Measurements from ENCODE around the gene ASTN2.

The ASTN2 gene, protein sequence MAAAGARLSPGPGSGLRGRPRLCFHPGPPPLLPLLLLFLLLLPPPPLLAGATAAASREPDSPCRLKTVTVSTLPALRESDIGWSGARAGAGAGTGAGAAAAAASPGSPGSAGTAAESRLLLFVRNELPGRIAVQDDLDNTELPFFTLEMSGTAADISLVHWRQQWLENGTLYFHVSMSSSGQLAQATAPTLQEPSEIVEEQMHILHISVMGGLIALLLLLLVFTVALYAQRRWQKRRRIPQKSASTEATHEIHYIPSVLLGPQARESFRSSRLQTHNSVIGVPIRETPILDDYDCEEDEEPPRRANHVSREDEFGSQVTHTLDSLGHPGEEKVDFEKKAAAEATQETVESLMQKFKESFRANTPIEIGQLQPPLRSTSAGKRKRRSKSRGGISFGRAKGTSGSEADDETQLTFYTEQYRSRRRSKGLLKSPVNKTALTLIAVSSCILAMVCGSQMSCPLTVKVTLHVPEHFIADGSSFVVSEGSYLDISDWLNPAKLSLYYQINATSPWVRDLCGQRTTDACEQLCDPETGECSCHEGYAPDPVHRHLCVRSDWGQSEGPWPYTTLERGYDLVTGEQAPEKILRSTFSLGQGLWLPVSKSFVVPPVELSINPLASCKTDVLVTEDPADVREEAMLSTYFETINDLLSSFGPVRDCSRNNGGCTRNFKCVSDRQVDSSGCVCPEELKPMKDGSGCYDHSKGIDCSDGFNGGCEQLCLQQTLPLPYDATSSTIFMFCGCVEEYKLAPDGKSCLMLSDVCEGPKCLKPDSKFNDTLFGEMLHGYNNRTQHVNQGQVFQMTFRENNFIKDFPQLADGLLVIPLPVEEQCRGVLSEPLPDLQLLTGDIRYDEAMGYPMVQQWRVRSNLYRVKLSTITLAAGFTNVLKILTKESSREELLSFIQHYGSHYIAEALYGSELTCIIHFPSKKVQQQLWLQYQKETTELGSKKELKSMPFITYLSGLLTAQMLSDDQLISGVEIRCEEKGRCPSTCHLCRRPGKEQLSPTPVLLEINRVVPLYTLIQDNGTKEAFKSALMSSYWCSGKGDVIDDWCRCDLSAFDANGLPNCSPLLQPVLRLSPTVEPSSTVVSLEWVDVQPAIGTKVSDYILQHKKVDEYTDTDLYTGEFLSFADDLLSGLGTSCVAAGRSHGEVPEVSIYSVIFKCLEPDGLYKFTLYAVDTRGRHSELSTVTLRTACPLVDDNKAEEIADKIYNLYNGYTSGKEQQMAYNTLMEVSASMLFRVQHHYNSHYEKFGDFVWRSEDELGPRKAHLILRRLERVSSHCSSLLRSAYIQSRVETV (N-terminal part only)

DNA sequence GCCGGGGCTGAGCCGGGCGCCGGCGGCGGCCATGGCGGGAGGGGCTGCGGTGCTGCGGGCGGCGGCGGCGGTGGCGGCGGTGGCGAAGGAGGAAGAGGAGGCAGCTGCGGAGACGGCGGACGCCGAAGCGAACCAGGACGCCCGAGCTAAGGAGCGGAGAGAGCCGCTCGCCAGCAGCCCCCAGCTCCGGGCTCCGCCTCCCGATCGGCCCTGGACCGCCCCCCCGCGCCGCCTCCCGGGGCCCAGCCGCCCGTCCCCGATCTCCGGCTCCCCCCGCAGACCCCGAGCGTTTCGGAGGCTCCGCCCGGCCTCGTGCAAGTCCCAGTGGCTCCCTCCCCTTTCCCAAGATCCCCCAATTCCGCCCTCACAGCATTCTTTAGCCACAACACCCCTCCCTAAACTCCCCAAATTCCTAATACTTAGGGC, at the start of gene ASTN2:
ASTN2 (minus strand) TSS at position 152 of the 426 bp plus-strand sequence; CDS start at position 33, 119 bp downstream.
- no peak for DNase-seq

DNA sequence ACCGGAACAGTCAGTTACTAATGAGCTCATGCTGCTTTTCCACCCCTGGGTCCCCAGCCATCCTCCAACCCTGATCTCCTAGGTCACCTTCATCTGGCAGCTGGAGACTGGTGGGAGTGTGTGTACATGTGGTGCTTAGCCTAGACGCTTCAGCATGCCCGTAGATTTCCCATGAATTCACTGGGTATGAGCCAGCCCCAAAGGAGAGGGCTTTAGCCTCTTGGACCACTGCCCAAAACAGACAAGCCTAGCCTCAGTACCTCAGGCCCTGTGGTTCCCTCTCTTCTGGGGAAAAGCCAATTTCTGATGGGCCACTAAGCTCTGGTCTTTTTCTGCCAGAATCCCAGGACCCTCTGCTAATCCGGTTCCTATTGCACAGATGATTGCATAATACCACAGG, 48.0 kb upstream of the ASTN2 start:
- DNase-seq = no peak

DNA sequence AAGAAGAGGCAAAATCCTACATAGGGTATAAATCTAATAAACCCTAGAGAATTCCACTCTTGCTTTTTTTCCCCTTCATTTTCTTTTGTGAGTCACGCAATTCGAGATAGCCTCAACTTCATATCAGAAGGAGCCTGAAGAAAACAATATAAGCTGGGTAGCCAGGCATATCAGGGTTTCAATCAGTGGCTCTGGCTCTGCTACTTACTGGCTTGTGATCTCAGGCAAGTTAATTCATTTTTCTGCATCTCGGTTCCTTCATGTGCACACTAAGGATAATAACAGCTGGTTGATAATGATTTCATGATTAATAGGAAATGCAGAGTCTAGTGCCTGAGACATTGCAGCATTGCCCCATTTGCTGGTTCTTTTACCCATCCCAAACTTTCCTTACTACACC, 46.5 kb upstream of the ASTN2 start:
- DNase-seq = no peak

DNA sequence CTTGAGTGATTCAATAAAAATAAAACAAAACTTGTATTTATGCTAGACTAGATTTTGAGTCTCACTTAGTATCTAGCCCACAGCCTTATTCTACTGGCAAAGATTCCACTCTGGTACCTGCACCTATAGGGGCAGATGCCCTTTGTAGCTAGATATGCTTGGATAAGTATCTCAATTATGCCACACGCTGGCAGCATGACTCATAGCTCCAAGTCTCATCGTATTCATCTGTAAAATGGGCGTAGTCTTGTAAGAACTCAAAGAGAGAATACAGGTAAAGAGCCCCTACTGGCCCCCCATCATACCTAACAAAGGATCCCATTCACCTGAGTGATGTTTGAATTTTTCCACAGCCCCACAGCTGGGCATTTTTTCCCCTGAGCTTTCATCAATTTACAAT, 45.9 kb upstream of the ASTN2 start:
- DNase-seq = no peak

DNA sequence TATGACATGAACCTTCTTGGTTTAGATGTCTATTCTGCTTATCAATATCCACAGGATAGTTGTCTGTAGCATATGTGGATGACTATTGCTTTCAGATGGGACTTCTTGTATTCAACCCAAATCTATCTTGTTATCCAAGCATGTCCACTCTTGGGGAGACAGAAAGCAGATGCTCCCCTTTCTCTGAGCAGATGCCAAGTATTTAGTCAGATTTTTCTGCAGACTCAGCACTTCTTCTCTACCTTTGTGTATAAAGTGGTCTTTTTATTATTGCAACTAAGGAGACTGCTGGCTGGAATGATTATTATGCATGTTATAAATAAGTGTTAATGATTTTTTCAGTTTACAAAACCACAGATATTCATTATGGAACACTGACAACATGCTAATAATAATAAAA, 45.1 kb upstream of the ASTN2 start:
- DNase-seq = no peak

DNA sequence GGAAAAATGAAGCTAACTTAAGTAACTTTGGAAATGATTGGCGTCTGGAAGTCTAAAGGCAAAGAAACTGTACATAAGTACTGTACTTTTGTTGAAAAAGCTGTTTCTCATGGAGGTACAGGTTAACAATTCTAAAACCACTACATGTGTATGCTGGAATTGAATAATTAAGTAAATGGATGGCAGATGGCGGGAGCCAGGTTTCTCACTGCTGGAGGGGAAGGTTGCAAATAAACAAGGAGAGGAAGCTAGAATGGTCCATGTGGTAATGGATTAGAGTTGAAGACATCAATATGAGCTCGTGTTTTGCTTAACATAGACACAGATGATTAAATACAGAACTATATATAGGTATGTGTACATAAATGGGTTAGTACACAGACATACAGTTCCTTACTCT, 43.2 kb upstream of the ASTN2 start:
- no peak for DNase-seq

DNA sequence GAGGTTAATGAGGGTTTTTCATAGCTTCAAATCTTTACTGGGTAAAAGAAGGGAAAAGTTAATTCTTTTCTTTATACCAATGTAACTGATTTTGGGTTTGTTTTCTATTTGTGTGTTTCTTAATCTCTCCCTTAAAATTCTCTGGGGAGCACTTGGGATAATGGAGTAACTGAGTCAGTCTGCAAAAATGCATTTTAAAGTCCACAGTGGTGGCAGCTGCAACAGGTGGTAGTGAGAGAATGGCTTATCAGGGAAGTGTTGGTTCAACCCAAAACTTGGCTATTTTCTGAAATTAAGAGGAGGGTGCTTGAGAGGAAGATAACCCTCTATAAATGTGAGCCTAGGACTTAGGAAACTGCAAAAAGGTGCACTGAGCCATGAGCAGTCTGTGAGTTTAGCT, 39.9 kb upstream of the ASTN2 start:
- no peak for DNase-seq

DNA sequence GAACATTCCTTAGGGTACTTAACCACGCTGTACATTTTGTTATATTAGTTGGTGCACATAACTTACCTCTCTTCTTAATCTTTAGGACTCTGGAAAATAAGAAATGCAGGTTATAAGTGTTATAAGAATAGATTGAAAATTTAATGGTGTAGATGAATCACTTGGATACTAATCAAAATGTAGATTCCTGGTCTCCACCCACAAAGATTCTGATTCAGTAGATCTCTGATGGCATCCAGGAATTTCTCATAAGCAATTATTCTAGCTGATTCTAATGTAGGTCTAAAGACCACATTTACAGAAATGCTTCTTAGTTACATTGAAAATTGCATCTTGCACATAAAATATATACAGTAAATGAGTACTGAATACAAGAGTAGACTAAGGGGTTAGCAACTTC, 38.9 kb upstream of the ASTN2 start:
- no peak for DNase-seq

DNA sequence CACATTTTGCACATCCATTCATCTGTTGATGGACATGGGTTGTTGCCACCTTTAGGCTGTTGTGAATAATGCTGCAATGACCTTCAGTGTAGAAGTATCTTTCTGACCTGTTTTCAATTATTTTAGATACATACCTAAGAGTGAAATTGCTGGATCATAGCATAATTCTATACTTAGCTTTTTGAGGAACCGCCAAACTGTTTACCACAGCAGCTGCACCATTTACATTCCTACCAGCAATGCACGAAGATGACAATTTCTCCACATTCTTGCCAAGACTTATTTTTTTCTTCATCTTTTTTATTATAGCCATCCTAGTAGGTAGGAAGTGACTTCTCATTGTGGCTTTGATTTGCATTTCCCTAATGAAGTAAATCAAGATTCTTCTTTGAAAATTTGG, 36.5 kb upstream of the ASTN2 start:
- no peak for DNase-seq

DNA sequence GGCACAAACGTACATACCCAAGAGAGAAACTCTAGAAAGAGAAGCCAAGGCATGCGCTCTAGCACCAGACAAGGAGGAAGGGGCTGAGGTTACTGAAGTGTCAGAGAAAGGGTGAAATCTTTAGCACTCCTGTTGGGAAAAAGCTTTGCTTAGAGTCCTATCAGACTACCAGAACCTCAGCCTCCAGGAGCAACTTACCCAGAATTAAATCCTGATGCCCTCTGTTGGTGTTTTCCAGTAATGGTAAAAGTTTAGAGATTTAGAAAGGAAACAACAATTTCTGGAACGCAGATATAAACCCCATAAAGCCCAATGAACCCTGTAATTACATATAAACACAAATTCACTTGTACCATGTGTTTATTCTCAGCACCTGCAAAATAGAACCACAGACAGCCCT, 33.2 kb upstream of the ASTN2 start:
- DNase-seq = no peak

DNA sequence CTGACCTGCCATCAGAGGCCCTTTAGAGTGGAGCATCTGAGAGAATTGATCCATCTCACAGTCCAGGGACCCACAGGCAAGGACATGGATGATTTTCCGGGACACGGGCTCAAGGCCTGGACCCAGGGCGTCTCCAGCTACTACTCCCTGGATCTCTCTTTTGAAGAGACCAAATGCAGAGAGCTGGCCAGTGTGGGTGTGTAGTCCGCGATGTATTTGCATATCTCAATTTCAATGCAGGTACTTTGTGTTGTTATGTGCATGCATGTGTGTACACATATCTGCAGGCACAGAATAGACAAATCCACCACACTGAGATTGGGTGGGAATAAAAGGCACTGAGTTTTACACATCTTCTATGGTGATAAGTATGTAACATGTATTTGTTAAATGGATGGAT, 30.8 kb upstream of the ASTN2 start:
- DNase-seq = no peak

DNA sequence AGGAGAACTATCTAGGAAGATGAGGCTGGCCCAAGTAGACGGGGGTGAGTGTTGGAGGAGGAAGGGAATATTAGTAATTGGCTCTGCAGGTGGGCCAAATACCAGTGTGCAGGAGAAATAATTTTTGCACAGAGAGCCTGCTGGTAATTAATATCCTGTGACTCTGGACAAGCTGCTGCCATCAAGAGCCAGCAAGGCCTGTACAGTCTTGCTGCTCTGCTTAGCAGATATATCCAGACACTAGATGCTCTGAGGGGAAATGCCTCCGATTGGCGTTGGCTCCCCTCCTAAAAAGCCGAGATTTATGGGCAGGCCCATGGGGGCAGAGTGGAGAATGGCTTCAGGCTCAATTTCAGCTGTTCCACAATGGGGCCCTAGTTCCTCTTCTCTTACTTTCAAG, 29.6 kb upstream of the ASTN2 start:
- no peak for DNase-seq

DNA sequence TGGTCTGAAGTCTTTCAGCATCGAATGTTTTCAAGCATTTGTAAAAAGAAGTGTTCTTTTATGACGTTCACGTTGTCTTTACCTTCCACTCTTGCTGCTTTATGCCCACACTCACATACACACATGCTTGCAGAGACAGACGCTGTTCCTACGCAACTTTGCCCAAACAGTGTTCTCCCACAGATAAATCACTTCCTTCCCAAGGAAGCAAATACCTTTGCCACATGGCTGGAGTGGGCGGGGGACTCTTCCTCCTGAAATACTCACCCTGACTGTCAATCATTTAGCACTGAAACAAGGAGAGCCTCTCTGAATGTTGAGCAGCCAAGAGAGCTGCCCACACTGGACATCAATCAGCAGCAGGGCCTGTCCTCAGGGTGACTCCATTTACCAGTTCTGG, 22.4 kb upstream of the ASTN2 start:
- no peak for DNase-seq

DNA sequence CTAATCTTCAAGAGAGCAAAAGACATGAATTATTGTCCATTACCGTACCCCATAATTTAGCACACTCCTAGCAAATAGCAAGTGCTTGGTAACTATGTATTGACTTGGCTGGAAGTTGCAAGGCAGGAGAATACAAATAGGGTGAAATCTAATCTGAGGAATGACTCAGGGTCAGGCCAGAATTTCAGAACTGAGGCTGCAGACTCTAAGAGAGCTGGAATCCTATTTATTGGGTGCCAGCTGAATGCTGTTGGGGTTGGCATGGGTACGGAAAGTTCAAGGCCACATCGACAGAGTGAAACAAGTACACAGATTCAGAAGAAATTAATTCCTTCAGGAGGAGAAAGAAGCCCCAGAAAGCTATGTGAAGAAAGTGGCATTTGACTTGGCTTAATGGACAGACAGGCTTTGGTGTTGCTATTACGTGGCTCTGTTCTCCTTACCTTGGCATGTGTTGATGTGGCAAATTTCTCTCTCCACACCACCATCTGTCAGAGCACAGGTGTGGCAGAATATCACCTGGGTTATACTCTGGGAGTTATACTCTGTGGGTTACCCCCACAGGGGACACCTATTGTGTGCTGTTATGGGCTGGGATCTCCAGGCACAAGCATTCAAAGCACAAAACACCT, 20.9 kb upstream of the ASTN2 start:
- DNase-seq = no peak

DNA sequence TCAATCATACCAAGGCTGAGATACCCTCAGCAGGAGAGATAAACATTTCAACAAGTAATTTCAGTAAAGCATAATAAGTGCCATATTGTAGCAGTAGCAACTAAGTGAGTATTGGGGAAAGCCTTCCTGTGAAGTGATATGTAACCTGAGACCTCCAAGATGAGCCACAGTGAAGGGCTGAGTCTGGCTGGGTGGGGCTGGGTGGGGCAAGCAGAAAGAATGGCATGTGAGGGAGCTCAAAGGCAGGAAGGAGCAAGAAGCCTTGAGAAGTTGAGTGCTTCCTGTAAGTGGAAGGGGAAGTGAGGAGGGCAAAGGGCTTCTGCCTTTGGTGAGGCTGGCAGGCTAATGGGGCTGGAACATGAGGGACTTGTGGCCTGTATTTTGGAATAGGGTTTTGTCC, 19.7 kb upstream of the ASTN2 start:
- DNase-seq = no peak

DNA sequence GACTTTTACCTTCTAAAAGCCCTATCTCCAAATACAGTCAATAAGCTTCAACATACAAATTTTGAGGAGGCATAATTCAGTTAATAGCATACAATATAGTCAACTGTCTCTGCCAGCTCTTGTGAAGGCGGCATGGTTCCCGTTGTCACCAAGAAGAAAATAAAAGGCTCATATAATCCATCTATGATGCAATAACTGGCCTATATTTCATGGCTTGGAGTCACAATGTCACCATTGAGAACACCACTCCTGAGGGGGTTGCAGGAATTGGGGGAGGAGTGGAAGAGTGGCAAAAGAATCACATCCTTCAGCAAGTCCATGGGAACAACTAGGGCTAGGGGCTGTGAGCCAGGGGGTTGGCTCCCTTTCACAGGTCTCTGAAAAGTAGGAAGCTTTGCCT, 16.0 kb upstream of the ASTN2 start:
- no peak for DNase-seq

DNA sequence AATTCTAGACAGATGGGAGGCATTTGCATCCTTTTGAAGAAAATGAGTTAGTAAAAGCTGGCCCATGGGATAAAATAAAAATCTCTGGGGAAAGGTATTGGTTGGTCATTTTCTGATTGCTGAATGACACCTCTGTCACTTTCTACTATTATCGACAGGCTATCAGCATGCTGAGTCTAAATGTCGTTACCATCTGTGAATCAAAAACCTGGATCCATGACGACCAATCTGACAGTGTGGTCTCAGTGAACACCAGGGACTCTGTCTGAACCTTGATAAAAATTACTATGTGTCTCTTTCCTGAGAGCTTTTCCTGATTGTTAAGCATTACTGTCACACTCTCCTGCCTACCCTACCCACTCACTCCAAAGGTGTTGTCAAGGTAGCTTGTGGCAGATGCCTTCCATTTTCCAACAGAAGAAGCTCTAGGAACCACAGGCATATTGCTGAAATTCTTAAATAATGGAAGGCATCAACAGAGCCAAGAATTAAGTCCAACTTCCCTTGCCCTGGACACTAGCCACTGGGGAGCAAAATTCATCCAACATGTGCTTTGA, 12.6 kb upstream of the ASTN2 start:
- DNase-seq = no peak

DNA sequence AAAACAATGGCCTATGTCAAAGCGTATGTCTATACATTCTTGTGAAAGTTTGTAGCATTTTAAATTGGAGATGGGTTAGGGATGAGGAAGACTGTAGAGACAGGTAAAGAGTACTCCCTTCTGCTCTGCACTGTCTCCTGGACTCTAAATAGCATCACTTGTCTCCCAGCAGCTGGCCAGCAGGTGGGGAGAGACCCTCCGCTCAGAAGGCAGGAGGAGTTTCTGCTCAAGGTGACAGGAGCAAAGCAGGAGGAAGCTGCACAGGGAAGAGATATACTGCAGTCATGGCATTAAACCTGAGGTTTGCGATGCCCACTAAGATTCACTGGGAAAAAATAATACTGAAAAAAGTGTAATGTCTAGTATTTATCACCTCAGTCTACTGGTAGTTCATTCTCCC, 10.7 kb upstream of the ASTN2 start:
- DNase-seq = no peak

DNA sequence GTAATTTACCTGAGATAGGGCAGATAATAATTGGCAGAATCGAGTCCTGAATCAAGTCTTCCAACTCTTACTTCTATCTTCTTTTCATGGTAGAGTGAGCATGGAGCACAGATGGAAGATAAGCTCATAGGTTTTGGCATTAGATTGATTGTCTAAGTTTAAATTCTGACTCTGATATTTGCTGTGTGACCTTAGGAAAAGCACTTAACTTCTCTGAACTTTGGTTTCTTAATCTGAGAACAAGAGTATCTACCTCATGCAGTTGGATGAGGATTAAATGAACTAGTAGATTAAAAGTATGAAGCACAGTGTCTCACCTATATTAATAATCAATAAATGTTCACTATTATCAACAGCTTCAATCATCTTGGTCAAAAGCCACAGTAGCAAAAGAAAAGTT, 9.4 kb upstream of the ASTN2 start:
- DNase-seq = no peak

DNA sequence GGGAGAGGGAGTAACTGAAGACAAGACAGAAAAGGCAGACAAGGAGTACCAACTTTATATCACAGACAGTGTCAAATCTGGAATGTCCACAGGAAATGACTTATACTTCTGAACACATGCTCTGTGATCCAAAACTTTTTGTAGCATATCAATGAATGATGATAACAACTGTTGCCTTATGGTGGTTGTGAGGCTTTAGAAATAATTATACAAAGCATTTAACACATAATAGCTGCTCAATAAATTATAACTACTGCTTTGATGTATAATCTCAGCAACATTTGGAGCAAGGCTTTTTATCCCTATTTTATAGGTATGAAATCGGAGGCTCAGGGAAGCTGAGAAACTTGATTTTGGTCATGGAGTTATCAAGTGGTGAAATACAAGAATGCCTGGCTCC, 3.3 kb upstream of the ASTN2 start:
- no peak for DNase-seq

DNA sequence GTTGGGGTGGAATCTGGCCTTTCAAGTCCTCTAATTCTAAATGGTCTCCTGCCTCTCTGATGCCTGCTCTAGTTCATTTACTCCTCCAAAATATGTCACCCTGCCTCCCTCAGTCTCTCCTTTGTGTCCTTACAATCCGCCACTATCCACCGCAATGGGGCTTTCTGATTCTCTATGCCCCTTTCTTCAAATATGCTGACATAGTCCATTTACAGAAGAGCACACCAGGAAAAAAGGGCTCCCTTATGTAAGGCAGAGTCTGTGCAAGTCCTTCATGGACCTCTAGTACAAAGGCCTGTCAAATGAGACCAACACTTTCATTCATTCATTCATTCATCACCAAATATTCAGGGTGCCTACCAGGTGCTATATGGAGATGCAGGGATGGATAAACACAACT, 2.0 kb upstream of the ASTN2 start:
- no peak for DNase-seq

DNA sequence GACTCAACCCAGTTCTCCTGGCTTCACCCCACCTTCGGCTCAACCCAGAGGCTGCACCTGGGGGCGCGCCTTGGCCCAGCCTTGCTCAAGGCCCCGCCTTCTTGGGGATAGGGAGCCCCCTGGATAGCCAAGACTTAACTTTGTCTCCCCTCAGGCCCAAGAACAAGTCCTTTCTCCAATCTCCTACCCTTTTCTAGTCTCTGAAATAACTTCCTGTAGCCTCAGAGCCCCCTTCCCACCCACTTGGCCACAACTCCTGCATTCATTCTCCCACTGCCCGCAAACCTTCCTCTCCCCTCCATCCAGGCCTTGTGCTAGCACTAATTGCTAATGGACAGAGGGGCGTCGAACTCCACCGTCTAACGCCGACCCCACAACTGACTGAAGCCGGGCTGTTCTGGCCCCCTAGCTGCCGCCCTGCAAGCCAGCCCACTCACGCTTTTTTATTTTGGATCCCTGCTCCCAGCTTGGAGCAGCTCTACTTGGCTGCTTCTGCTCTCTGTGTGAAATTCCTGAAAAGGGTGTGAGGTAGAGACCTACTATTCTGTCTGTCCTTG, 579 bp upstream of the ASTN2 start:
- DNase-seq = no peak

Data from activated CD4-positive, alpha-beta T cell treated with anti-CD3 and anti-CD28 coated beads for 4 hours (primary cell).